GM21619 (cell line): ENCODE results near the gene ADAM12.

Experiments used
- ATAC-seq: cut with Tn5 transposase; IDR thresholded peaks from one replicate; pipeline ENCODE4 v1.9.1; 2021; ENCODE audit not compliant: unreplicated experiment

ADAM12 gene

GRCh38 chr10:126315494-126316177 lies 72.6 kb downstream of the ADAM12 start:
- no peak for ATAC-seq

DNA sequence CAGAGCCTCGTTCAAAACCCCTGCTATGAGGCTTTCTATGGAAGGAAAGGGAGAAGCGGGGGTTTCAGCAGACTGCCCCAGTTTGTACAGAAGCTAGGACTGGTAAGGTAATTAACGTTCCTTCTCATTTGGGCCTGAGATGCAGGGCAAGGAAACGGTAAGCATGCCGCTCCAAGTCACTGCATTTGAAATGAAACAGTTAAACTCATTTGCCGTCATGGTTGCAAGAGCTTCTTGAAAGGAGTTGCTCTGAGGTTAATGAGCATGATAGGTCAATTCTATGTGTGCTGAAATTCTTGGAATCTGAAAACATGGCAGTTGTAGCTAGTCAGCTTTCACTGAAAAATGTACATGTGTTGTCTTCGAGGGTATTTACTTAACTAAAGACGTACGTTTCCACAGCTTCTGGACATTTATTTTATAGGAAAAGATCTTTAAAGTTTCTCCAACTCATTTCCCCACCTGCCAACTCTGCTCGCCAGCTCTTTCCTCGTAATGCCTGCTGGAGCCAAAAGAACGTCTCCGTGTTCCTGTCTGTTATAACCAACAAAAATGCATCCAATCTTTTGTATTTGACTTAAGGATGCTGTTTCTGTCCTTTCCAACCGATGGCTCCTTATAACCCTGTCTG lies 73.3 kb downstream of the ADAM12 start:
- no peak for ATAC-seq

GRCh38 chr10:126312167-126312566 lies 76.1 kb downstream of the ADAM12 start:
- no peak for ATAC-seq

GRCh38 chr10:126309228-126309883 lies 78.9 kb downstream of the ADAM12 start:
- no peak for ATAC-seq

DNA sequence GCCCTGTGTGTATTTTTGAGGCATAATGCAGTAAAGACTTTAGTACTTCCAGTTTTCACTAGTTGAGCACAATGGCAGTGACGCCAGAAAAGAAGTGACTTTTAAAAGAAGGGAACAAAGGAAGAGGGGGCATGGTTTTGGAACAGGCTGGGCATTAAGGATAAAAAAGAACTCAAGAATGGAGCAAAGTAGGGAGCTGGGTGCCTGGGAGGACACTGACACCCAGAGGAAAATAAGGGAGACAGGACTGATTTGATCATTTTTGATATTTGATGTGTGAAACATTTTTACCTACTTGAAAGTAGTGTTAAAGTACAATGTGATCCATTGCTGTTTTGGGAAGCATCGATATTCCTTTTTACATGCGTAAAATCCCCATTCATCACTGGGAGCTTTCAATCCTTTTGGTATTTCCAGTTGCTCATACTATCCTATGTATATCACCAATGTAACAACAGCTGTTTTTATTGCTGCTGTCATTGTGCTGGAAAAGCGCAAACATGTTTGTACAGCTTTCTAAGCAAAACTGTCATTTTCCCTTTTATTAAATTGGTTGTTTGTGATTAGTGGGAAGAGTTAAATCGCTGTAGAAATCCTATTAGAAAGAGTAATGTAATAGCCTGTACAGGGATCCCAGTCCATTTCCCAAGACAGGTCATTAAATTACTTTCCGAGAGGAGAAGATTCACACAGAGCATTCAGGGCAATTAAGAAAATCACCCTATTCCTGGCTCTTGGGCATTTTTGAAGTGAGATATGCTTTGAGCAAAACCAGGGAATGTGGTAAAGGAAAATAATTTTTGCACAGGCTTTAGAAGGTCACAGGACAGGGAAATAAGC lies 85.2 kb downstream of the ADAM12 start:
- ATAC-seq = no peak

DNA sequence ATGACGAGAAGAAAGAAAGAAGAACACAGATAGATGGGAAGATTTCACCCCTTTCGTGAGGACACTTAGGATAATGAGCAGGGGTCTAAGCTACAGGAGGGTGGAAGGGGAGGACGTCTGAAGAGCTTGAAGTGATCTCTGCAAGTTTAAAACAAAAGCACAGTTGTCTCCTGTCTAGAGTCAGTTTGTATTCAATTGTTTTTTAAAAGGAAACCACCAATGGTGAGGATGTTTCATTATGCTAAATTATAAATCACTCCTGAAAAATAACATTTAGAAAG lies 85.9 kb downstream of the ADAM12 start:
- ATAC-seq = no peak

DNA sequence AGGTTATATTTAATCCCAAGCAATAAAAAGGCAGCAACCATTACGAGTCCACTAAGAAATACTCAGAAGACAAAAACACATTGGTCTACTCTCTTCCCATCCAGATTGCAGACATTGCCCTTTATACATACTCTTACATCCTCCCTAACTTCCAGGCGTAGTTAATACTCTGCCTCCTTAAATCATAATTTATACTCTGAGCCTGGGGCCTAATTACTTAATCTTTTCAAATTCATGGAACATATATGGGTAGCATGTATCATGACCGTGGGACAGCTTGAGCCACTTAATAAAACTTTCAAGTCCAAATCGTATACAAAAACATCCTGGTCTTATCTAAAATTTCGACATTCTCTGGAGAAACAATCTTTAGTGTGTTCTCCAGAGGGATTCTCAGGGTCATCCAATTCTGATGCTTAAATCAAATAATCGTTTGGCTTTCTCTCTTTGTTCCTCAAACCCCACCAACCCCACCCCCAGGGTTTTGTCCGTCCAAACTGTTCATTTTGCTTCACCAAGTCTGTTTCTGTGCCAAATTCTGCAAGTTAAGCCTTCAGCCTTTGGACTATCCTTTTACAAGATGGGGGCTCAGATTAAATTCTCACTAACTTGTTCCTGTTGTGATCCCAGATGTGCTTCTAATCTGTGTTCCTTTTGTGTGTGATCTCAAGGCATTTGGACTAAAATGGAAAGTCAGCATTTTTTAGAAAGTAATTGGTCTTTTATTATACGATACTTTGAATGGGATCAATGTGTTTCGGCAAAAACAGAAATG lies 86.4 kb downstream of the ADAM12 start:
- no peak for ATAC-seq

DNA sequence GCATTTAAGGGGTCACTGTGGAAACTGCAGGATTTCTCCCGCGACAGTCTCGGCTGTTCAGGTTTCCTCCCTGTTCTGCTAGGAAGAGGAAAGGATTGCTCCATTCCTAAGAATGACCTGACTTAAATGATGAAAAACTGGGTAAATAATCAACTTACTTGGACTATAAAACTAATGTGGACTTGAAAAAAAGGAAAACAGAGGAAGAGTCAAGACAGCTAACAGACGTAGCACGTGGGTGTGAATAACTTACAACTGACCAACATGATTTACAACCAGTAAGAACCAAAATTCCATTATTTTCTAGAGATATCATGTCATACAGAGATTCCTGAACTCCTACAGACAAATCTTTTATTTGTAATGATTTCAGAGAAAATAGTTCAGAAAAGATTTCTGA lies 93.8 kb downstream of the ADAM12 start:
- no peak for ATAC-seq

DNA sequence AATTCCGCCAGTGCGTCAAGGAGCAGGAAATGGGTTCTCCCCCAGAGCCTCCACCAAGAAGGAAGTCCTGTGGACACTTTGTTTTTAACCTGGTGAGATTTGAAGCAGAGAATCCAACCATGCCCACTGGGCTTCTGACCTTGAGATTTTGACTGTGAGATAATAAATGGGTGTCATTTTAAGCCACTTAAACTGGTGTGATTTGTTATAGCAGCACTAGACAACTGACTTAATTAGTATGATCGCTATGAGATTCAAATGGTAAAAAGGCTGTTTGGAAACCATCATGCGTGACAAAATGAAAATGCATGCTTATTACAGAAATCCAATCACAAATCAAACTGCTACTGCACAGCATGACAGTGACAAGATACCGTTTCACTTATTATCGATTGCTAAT lies 98.0 kb downstream of the ADAM12 start:
- ATAC-seq = no peak

- no peak for ATAC-seq
These were observed 99.5 kb downstream of the ADAM12 start for GRCh38 chr10:126288547-126289493.

- ATAC-seq = no peak
These were observed 102.0 kb downstream of the ADAM12 start for GRCh38 chr10:126286256-126286780.

DNA sequence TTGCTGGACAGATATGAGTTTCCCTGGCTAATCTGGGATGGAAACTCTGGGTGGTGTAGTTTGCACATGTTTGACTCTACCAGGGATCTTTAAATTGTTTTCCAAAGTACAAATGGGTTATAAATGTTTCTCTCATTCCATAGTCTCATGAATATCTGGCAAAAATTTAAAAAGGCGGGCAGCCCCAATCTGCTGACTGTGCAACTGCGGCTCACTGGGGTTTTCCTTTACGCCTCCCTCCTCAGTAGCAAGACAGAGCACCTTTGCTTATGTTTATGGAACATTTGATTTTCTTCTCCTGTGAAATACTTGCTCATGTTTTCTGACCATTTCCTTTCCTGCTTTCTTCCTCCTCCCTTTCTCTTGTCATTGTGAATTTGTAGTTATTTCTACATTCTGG lies 105.0 kb downstream of the ADAM12 start:
- no peak for ATAC-seq

DNA sequence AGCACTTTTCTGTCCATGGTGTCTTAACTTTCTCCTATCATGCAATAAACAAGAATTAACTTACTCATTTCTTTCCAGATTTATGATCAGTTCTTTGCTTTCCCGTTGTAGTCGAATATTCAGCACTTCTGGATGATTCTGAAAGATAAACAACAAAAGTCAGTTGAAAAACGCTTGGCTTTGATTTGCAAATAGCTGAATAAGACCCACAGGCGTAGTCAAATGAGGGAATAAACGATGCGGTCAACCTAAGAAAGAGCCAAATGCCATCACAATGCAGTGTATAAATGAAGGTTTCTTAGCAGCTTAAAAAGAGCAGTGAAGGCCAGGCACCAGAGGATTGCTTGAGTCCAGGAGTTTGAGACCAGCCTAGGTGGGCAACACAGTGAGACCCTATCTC lies 109.4 kb downstream of the ADAM12 start:
- no peak for ATAC-seq

- no peak for ATAC-seq
These were observed 111.1 kb downstream of the ADAM12 start for GRCh38 chr10:126277181-126277580.

DNA sequence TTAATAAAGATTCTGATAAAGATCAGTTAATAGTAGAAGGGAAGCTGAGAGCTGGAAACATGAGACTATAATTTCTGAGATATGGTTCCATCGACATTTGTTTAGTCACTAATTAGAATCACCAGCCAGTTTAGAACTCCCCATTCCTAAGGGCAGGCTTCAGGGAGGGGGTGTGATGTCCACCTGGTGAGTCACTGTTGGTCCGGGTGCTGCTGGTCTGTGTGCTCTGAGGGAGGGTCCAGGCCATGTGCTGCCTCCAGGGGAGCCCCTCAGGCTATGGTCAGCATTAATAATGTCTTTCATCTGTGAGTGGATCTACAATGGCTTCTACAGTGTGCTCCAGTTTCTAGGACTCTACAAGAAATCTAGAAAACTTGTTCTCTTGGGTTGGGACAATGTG lies 115.8 kb downstream of the ADAM12 start:
- no peak for ATAC-seq

- no peak for ATAC-seq
These were observed 118.2 kb downstream of the ADAM12 start for GRCh38 chr10:126270111-126270510.

DNA sequence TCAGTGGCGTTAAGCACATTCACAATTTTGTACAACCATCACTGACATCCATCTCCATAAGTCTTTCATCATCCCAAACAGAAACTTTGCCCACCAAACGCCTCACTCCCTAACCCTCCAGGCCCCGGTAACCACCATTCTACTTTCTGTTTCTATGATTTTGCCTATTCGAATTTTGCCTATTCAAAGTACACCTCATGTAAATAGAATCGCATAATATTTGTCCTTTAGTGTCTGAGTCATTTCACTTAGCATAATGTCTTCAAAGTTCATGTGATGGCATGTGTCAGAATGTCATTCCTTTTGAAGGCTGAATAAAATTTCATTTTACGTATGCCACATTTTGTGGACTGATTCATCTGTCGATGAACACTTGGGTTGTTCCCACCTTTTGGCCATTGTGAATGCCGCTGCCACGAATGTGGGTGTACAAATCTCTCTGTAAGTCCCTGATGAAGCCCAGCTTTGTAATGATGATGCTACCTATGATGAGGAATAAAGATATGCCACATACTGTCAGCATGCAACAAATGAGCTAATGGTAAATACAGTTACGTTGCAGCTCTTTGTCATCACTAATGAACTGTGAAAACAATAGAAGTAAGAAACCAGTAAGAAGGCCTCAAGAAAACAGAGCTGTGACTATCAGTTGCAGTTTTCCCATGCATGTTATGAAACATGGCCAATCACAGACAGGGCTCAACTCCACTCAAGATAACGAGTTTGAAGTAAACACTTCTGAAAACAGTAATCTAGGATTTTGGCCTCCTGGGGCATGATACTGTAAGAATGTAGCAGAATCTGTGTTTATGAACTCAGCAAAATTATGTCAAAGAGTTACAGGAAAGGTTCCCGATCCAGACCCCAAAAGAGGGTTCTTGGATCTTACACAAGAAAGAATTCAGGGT lies 120.0 kb downstream of the ADAM12 start:
- ATAC-seq = no peak
